Heart left ventricle (tissue), 16 donors: ENCODE measurements around the gene CAPN11. TPM values are rescaled to one million over a fixed set of nuclear protein-coding genes. Genes with fewer than 3 reads are reported as not detected.

Experiments
- ATAC-seq, 4 donors: fragments of 200-7000 bp; cut with Tn5 transposase; one replicate each; pipeline ENCODE4 v1.9.1; 2020 to 2022; ENCODE audit warnings: moderate library complexity in 4 of 4, mild to moderate bottlenecking in 3 of 4, moderate number of reproducible peaks in 1 of 4
- DNase-seq, 5 donors: peaks; one replicate each; pipeline ENCODE4 v3.0.0-alpha.2; 2020
- H3K27ac ChIP-seq, 12 donors: fragments of 200-600 bp; sonication (generic) in 4 of 12; one replicate each; pipeline versions ENCODE4 v1.5.0 to v1.8.0; 2016 to 2022; ENCODE audit warnings: mild to moderate bottlenecking in 2 of 12
- H3K27me3 ChIP-seq, 9 donors: fragments of 200-600 bp; sonication (generic) in 2 of 9; one replicate each; pipeline versions ENCODE4 v1.5.1 to v1.8.0; 2016 to 2022; ENCODE audit warnings: mild to moderate bottlenecking in 3 of 9
- H3K36me3 ChIP-seq, 9 donors: fragments of 200-600 bp; sonication (generic) in 2 of 9; one replicate each; pipeline versions ENCODE4 v1.5.0 to v1.8.0; 2018 to 2022; ENCODE audit warnings: mild to moderate bottlenecking in 2 of 9
- H3K4me1 ChIP-seq, 12 donors: fragments of 200-600 bp; sonication (generic) in 4 of 12; one replicate each; pipeline versions ENCODE4 v1.5.0 to v1.8.0; 2016 to 2022; ENCODE audit warnings: mild to moderate bottlenecking in 3 of 12
- H3K4me3 ChIP-seq, 12 donors: fragments of 200-600 bp; sonication (generic) in 4 of 12; one replicate each; pipeline versions ENCODE4 v1.5.0 to v1.8.0; 2017 to 2022; ENCODE audit warnings: mild to moderate bottlenecking in 9 of 12, moderate library complexity in 4 of 12
- H3K9me3 ChIP-seq, 12 donors: fragments of 200-600 bp; sonication (generic) in 4 of 12; one replicate each; pipeline versions ENCODE4 v1.5.0 to v1.8.0; 2016 to 2022; ENCODE audit warnings: mild to moderate bottlenecking in 1 of 12
- CTCF ChIP-seq, 12 donors: fragments of 200-600 bp; sonication (generic) in 4 of 12; IDR thresholded peaks; one replicate each; pipeline versions ENCODE4 v1.5.0 to v1.8.0; 2018 to 2022; ENCODE audit warnings: antibody characterized with exemption in 12 of 12, mild to moderate bottlenecking in 5 of 12
- POLR2A ChIP-seq, 2 donors: fragments of 450-650 bp; IDR thresholded peaks; one replicate each; pipeline ENCODE4 v1.6.1; 2017; ENCODE audit warnings: antibody characterized with exemption in 2 of 2, mild to moderate bottlenecking in 2 of 2, moderate library complexity in 2 of 2
- WGBS, 4 donors: extraction: QIAGEN DNeasy Blood & Tissue Kit in 2 of 4; methylation state at CpG; one replicate each; pipeline versions ENCODE4 v1.1.5 to v1.1.7; 2013 to 2018; 5-methylcytosine and 5-hydroxymethylcytosine counted together
- intact Hi-C, 10 donors: fragments of 100-400 bp; cut with DNase I; formaldehyde crosslinking; loops; one replicate each; pipeline versions ENCODE4 v1.11.1 to v1.14.2; 2022
- polyA plus RNA-seq, 2 donors: library from polyadenylated mRNA; stranded (reverse); fragments of 200-250 nt; gene quantifications; one replicate each; pipeline ENCODE4 v1.2.3, GENCODE V29; 2013
- total RNA-seq, 9 donors: library from RNA; depleted of rRNA in 2 of 9; stranded (reverse); fragments of >200 nt in 2 of 9; fragmentation: NEBNext Ultra II Directional in 3 of 9; extraction: Animal tissue kit (Norgen Biotek cat#: 25700) in 3 of 9; gene quantifications; one replicate each; pipeline versions ENCODE4 v1.1.0 to v1.2.4, GENCODE V29; 2016 to 2023
- donor health status: ischemic (EF 13 %, LVEDD 7.1; RV severe dilation, severe dysfunction).
- donor health status: healthy with polysubstance abuse.
- donor health status: DM: no; HTN: yes; CAD: no.
- donor health status: DM: no; HTN: no; CAD: no.
- donor health status: ischemic (EF 25% LVEDD 6.9; RV normal size, moderate dysfunction).
- donor health status: ischemic (EF 25% LVEDD 5.7; RV mildly dilated, moderate dysfunction).
- donor health status: healthy.
- donor health status: DM: yes; HTN: yes; CAD: no.
- donor health status: ischemic (EF 35%, LVEDD 5.7; RV mildly dilated, moderate dysfunction).
- donor health status: nonischemic (EF 11% LVEDD 7.7; RV severe dilation, severe dysfunction).
- donor health status: DM: yes; HTN: yes; CAD: no.
- donor health status: PGD.
- donor health status: ischemic (EF 29% LVEDD 5.4; RV normal size, mild dysfunction).
- donor health status: nonischemic (EF 23%, LVEDD 6.1; RV moderate dilation, normal function).

Gene CAPN11
- total and polyA plus RNA-seq, 11 donors = 0.08 to 1.8 (median 0.38) TPM; not detected in 3

- ATAC-seq = no peak
- intact Hi-C loops = loop anchor here in 4 of 10 donors (1.0 to 5.0 kb wide), 4 partner anchors 14 to 44 kb away; no protein-coding TSS in a partner anchor
- peaks cover 5 to 93% (median 84%) of the 10 kb centered on the region in 12 donors for H3K4me1 ChIP-seq
- no peaks in the 10 kb centered on the region for H3K36me3 ChIP-seq
- peak overlapping the region; percentile 54 to 99 (median 92) for H3K27ac ChIP-seq
- no peaks in the 10 kb centered on the region for H3K27me3 ChIP-seq
- TF ChIP-seq CTCF (IDR thresholded peaks at IDR 0.05) (no peak), POLR2A (IDR thresholded peaks at IDR 0.05) (no peak)
- DNase-seq = no peak
- H3K9me3 ChIP-seq = no peaks in the 10 kb centered on the region
- 71 to 79% (median 75%) methylated on average over 4 of the region's 4 CpGs for WGBS, 4 donors
- peak overlapping the region in 2 of 12 donors; percentile 67 to 84 for H3K4me3 ChIP-seq
Observed at GRCh38 chr6:44220913-44221290, 62.3 kb downstream of the CAPN11 start.

- Histone ChIP-seq H3K4me3 (peak overlapping the region in 9 of 12 donors; percentile 9 to 88 (median 71)), H3K4me1 (peaks cover 9 to 95% (median 85%) of the 10 kb centered on the region in 12 donors), H3K9me3 (no peaks in the 10 kb centered on the region), H3K27me3 (no peaks in the 10 kb centered on the region), H3K36me3 (no peaks in the 10 kb centered on the region), H3K27ac (peak overlapping the region; percentile 54 to 99 (median 92))
- peak; percentile 93 to 95 (median 95) for DNase-seq
- TF ChIP-seq POLR2A (IDR thresholded peaks at IDR 0.05) (peak in 1 of 2 donors; percentile 15), CTCF (IDR thresholded peaks at IDR 0.05) (peak; percentile 71 to 95 (median 82))
- WGBS, 4 donors = 5 to 14% (median 7%) methylated on average over 4 of the region's 4 CpGs
- ATAC-seq = peak; percentile 63 to 78 (median 73)
- intact Hi-C loops = loop anchor here in 4 of 10 donors (1.0 to 5.0 kb wide), 4 partner anchors 13 to 44 kb away; no protein-coding TSS in a partner anchor
Observed at GRCh38 chr6:44221291-44221960, 62.8 kb downstream of the CAPN11 start.

GRCh38 chr6:44221961-44222335, 63.3 kb downstream of the CAPN11 start:
- H3K27ac ChIP-seq = peak overlapping the region; percentile 54 to 99 (median 92)
- DNase-seq (no peak), ATAC-seq (no peak)
- no peaks in the 10 kb centered on the region for H3K9me3 ChIP-seq
- H3K36me3 ChIP-seq = no peaks in the 10 kb centered on the region
- peak overlapping the region in 9 of 12 donors; percentile 23 to 88 (median 75) for H3K4me3 ChIP-seq
- H3K4me1 ChIP-seq = peaks cover 9 to 95% (median 85%) of the 10 kb centered on the region in 12 donors
- intact Hi-C loops = loop anchor here in 4 of 10 donors (1.0 to 5.0 kb wide), 4 partner anchors 13 to 45 kb away; no protein-coding TSS in a partner anchor
- TF ChIP-seq POLR2A (IDR thresholded peaks at IDR 0.05) = no peak
- no peak for TF ChIP-seq CTCF (IDR thresholded peaks at IDR 0.05)
- H3K27me3 ChIP-seq = no peaks in the 10 kb centered on the region
- whole genome bisulfite sequencing, 4 donors = 26 to 56% (median 47%) methylated on average over 2 of the region's 2 CpGs
